Activated CD4-positive, alpha-beta T cell treated with anti-CD3 and anti-CD28 coated beads, Interleukin-2, Interleukin-4, amounts not matched to agents 100 ng/mL and 50 ng/mL, durations not matched to agents 16 hours and 8 hours (primary cell): ENCODE data around the gene ANKS1A.
A peak's percentile ranks its signal among the peaks of the same experiment; 100 is the strongest.
"Not testable (repeated sequence)": the region's sequence is repeated elsewhere in the genome, so short reads cannot be mapped to it uniquely, and the experiment has no call there.

Experiments
- DNase-seq: peaks from one replicate; pipeline ENCODE4 v3.0.0-alpha.2; 2020; ENCODE audit warnings: low spot score

ANKS1A gene

GRCh38 chr6:34999153-34999552 lies 110.1 kb downstream of the ANKS1A start:
- not testable (repeated sequence) for DNase-seq

DNA sequence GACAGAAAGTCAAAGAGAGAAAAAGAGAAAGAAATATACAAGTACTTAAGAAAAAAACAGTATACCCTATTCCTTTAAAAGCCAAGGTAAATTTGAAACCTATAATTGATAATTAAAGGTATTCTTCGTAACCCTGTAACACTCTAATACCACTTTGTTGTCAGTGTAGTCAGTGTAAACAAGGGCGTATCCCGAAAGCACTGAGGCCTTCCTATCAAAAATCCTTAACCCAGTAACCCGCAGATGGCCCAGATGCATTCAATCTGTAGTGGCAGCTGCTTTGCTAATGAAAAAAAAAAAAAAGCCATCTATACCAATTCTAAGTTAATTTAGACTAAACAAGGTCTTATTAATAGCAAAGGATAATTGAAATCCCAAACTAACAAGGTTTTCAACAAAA lies 110.9 kb downstream of the ANKS1A start:
- not testable (repeated sequence) for DNase-seq

- DNase-seq: not testable (repeated sequence)
Measured at GRCh38 chr6:35001349-35001748, 112.3 kb downstream of the ANKS1A start.

DNA sequence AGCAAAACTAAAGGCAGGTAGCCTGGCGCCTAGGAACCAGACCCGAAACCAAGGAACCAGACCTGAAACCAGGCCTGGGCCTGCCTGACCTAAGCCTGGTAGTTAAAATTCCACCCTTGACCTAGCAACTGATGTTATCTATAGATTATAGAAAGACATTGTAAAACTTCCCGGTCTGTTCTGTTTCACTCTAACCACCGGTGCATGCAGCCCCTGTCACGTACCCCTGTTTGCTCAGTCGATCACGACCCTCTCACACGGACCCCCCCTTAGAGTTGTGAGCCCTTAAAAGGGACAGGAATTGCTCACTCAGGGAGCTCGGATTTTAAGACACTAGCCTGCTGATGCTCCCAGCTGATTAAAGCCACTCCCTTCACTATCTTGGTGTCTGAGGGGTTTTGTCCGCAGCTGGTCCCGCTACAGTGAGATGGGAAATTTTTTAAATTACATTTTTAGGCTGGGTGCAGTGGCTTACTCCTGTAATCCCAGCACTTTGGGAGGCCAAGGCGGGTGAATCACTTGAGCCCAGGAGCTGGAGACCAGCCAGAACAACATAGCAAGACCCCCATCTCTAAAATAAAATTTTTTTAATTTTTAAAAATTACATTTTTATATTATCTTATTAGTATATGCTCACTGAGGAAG lies 115.0 kb downstream of the ANKS1A start:
- DNase-seq: not testable (repeated sequence)

DNA sequence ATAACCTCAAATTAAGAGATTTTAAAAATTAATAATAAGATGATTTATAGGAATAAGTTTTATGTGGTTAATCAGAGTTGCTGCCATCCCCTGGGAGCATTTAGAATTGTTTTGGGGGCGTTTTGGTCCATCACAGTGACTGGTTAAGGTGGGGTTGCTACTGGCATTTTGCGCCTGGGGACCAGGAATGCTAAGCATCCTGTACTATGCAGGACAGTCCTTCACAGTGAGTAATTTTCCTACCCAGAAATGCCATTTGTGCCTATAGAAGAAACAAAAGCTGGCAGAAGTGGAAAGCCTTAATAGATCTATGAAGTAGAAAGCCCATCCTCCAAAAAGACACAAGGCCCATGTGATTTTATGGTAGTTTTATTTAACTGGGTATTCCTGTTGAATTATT lies 118.0 kb downstream of the ANKS1A start:
- DNase-seq: no peak

GRCh38 chr6:35008858-35009257 lies 119.8 kb downstream of the ANKS1A start:
- no peak for DNase-seq

- peak; percentile 78 for DNase-seq
Measured at GRCh38 chr6:35011096-35012041, 122.3 kb downstream of the ANKS1A start.

GRCh38 chr6:35013701-35014100 lies 124.6 kb downstream of the ANKS1A start:
- no peak for DNase-seq

GRCh38 chr6:35014341-35014740 lies 125.3 kb downstream of the ANKS1A start:
- no peak for DNase-seq

DNA sequence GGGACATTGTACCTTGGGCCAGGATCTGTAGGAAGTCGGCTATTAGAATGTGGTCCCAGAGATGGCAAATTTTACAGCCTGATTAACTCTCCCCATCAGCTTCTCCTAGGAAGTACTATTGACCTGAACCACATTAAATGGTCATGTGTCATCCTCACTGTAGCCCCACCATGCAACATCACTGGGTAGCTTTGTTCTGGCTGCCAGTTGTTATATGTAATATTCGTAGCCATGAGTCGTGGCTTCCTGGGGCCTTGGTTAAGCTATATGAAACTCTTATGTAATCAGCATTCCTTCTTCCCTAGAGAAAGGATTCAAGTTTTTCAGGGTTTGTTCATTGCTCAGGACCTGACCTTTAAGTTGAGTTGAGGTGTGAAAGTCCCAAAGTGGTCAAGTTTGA lies 125.7 kb downstream of the ANKS1A start:
- DNase-seq: no peak

GRCh38 chr6:35015476-35015875 lies 126.4 kb downstream of the ANKS1A start:
- DNase-seq: no peak

GRCh38 chr6:35015996-35016395 lies 126.9 kb downstream of the ANKS1A start:
- DNase-seq: no peak

DNA sequence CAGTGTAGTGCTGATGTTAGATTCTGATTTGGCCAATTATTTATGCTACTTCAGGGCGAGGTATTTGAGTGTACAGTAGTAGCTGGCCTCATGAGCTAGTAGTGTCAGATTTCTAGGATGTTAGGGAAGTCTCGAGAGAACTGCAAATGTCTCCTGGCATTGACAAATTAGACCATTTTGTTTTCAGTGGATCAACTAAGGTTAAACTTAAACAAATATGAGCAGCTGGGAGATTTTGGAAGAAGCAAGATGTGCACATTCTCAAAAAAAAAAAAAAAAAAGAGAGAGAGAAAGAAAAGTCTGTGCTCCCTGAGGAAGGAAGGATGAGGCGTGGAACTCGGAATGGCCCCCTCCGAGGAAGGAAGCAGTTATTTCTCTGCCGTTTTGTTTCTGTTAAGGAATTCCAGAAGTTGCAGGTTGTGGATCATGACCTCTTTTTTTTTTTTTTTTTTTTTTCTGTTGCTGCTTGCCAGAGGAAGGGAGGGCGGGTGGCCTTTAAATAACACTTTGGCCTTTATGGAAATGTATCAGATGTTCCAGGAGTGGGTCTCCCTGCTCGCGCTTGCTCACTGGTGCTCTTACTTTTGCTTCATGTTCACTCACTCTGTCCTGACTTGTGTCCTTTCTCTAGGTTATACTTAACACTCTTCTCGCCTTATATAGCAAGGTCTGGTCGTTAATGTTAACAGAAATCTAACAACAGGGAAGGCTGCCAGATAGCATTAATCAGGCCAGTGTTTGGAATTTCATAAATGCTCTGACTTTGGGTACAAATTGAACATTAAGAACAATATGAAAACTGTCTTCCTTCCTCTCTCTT lies 127.7 kb downstream of the ANKS1A start:
- no peak for DNase-seq

DNA sequence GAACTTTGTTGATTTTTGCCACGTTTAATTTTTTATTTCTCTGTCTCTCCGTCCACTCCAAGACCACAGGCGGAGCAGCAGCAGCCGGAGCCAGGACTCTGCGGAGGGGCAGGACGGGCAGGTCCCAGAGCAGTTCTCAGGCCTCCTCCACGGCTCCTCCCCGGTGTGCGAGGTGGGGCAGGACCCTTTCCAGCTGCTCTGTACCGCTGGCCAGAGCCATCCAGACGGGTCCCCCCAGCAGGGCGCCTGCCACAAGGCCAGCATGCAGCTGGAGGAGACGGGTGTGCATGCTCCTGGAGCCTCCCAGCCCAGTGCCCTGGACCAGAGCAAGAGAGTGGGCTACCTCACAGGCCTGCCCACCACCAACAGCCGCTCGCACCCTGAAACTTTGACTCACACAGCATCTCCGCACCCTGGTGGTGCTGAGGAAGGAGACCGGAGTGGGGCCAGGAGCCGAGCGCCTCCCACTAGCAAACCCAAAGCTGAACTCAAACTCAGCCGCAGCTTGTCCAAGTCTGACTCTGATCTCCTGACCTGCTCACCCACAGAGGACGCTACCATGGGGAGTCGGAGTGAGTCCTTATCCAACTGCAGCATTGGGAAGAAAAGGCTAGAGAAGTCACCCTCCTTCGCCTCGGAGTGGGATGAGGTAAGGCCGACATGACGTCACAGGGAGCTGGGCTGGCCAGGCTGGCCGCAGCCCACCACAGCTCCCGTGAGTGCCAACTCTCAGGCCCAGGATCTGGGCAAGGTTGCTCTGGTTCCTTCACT lies 128.5 kb downstream of the ANKS1A start:
- no peak for DNase-seq

- no peak for DNase-seq
Measured at GRCh38 chr6:35018182-35018519, 129.1 kb downstream of the ANKS1A start.

DNA sequence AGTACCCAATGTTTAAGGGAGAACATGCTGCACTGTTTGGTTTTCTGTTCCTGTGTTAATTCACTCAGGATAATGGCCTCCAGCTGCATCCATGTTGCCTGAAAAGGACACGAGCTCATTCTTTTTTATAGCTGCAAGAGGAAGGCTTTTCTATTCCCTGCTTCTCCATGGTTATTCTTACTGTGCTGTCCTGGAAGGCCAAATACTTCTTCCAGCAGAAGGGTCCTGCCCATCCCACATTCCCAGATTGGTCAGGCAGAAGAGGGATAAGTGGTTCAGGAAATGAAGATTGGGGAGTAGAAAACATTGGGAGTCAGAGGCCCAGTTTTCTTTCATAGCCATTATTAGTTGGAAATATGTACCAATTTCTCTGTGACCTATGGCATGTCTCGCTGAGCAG lies 129.7 kb downstream of the ANKS1A start:
- no peak for DNase-seq

- DNase-seq: no peak
Measured at GRCh38 chr6:35019171-35019570, 130.1 kb downstream of the ANKS1A start.

DNA sequence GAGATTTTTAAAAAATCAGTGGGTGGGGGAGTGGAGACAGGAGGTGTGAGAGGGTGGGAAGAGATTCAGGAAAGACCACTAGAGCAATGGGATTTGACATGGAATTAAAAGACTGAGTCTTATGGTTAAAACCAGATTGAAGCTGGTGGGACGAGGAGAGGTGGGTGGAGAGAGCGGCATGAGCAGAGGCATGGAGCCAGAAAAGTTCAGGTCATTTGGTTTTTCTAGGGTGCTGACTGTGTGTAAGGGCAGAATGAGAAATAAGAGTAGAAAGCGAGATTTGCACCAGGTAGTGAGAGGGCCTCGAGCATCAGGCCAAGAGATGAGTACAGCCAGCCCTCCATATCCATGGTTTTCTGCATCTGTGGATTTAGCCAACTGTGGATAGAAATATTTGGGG lies 130.8 kb downstream of the ANKS1A start:
- no peak for DNase-seq

- no peak for DNase-seq
Measured at GRCh38 chr6:35021004-35021403, 131.9 kb downstream of the ANKS1A start.

DNA sequence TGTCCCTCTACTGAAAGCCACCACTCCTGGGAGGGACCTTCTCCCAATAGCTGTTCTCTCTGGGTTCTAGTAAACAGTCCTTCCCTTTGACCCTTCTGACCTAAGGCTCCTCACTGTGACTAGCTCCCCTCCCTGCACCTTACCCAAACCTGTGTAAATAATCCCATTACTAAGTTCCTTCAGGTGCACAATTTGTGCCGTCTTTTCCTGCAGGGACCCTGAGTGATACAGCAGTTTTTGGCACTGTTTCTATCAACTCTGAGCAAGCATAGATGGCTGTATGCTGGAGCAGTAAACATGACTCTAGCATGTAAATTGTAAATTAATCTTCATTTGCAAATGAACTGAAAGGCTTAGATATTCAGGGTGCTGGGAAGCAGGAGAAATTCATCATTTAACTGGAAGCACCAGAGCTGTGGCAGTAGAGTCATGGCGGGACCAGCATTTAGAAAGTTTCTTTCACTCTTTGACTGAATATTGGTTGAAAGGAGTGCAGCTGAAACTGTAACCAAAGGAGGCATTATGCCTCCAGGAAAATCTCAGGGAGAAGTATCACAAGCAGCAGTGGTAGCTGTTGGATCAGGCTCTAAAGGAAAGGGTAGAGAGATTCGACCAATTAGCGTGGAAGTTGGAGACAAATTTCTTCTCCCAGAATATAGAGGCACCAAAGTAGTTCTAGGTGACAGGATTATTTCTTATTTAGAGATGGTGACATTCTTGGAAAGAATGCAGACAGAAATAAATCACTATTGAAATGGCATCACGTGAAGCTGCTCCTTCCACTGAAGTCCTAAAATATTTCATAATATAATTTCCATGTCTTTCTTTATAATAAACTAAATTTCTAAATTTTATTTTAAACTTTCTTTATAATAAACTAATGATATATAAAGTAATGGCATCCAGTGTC lies 134.3 kb downstream of the ANKS1A start:
- no peak for DNase-seq

GRCh38 chr6:35024551-35025054 lies 135.5 kb downstream of the ANKS1A start:
- DNase-seq: no peak
